GM18909 (cell line): ENCODE data around the gene IGLL5.

ENCODE experiments used
- ATAC-seq: cut with Tn5 transposase; IDR thresholded peaks from one replicate; pipeline ENCODE4 v1.9.1; 2021; ENCODE audit warnings: mild to moderate bottlenecking; ENCODE audit not compliant: unreplicated experiment, poor library complexity

IGLL5 gene

GRCh38 chr22:22887621-22888503 is at the start of gene IGLL5:
Gene IGLL5, plus strand, starts transcription at chr22:22887816. Its CDS starts 238 bp downstream, at chr22:22888054.
- no peak for ATAC-seq

- ATAC-seq, result no peak
These were observed 49.3 kb upstream of the IGLL5 start for GRCh38 chr22:22838148-22838786.

- ATAC-seq, result no peak
These were observed 47.9 kb upstream of the IGLL5 start for GRCh38 chr22:22839570-22840314.

GRCh38 chr22:22840780-22841179 is 46.8 kb upstream of the IGLL5 start:
- ATAC-seq, result no peak

- no peak for ATAC-seq
These were observed 46.0 kb upstream of the IGLL5 start for GRCh38 chr22:22841598-22841997.

- no peak for ATAC-seq
These were observed 45.5 kb upstream of the IGLL5 start for GRCh38 chr22:22842085-22842484.

- ATAC-seq, result no peak
These were observed 43.8 kb upstream of the IGLL5 start for GRCh38 chr22:22843848-22844247.

- no peak for ATAC-seq
These were observed 40.4 kb upstream of the IGLL5 start for GRCh38 chr22:22847241-22847640.

GRCh38 chr22:22848364-22848866 is 39.2 kb upstream of the IGLL5 start:
- ATAC-seq, result no peak

GRCh38 chr22:22849640-22850610 is 37.7 kb upstream of the IGLL5 start:
- no peak for ATAC-seq

GRCh38 chr22:22851969-22852368 is 35.6 kb upstream of the IGLL5 start:
- ATAC-seq, result no peak

- ATAC-seq, result no peak
These were observed 33.9 kb upstream of the IGLL5 start for GRCh38 chr22:22853713-22854112.

GRCh38 chr22:22854466-22854865 is 33.1 kb upstream of the IGLL5 start:
- ATAC-seq, result no peak

GRCh38 chr22:22855085-22855484 is 32.5 kb upstream of the IGLL5 start:
- no peak for ATAC-seq

- ATAC-seq, result no peak
These were observed 31.9 kb upstream of the IGLL5 start for GRCh38 chr22:22855617-22856308.

GRCh38 chr22:22856364-22856763 is 31.3 kb upstream of the IGLL5 start:
- ATAC-seq, result no peak

GRCh38 chr22:22856885-22857606 is 30.6 kb upstream of the IGLL5 start:
- ATAC-seq, result no peak
